ENCODE measurements around the gene KRT71.

KRT71 gene

DNA sequence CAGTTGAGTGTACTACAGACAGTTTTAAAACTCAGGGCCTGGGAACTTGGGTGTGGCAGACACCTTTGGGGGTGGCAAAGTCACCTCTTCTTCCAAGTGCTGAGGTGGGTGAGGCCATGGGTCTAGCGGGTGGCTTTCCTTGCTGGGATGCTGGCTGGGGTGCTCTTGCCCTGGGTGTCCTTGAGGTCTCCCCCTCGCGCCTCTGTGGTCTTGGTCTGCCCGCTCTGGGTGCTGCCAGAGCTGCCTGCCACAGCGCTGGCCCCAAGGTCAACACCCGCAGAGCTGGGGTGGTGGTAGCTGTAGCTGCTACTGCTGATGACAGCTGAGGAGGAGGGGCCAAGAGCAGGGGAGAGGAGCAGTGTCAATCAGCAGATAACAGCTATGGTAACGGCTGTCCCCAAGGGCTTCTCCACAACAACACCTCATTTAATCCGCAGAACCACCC, 13.9 kb upstream of the KRT71 start:
- no peak overlapping the region for H3K9ac ChIP-seq
- no peak overlapping the region for H3K27ac ChIP-seq
- no peaks in the 10 kb centered on the region for H3K9me3 ChIP-seq (ENCODE audit: control insufficient read depth, low read length)
- H3K36me3 ChIP-seq (ENCODE audit: control insufficient read depth, insufficient read depth, low read length), result no peaks in the 10 kb centered on the region
- H3K4me3 ChIP-seq (ENCODE audit: low read depth, low read length), result no peak overlapping the region
- TF ChIP-seq, protein P1, sequence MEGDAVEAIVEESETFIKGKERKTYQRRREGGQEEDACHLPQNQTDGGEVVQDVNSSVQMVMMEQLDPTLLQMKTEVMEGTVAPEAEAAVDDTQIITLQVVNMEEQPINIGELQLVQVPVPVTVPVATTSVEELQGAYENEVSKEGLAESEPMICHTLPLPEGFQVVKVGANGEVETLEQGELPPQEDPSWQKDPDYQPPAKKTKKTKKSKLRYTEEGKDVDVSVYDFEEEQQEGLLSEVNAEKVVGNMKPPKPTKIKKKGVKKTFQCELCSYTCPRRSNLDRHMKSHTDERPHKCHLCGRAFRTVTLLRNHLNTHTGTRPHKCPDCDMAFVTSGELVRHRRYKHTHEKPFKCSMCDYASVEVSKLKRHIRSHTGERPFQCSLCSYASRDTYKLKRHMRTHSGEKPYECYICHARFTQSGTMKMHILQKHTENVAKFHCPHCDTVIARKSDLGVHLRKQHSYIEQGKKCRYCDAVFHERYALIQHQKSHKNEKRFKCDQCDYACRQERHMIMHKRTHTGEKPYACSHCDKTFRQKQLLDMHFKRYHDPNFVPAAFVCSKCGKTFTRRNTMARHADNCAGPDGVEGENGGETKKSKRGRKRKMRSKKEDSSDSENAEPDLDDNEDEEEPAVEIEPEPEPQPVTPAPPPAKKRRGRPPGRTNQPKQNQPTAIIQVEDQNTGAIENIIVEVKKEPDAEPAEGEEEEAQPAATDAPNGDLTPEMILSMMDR (IDR thresholded peaks at IDR 0.05), result no peak
- no peaks in the 10 kb centered on the region for H3K79me2 ChIP-seq
- H2AFZ ChIP-seq, result no peak overlapping the region
- H3K4me1 ChIP-seq, result no peaks in the 10 kb centered on the region
- H3K4me2 ChIP-seq (ENCODE audit: low read length), result no peak overlapping the region
- no peaks in the 10 kb centered on the region for H3K27me3 ChIP-seq (ENCODE audit: control insufficient read depth, insufficient read depth, low read length)

DNA sequence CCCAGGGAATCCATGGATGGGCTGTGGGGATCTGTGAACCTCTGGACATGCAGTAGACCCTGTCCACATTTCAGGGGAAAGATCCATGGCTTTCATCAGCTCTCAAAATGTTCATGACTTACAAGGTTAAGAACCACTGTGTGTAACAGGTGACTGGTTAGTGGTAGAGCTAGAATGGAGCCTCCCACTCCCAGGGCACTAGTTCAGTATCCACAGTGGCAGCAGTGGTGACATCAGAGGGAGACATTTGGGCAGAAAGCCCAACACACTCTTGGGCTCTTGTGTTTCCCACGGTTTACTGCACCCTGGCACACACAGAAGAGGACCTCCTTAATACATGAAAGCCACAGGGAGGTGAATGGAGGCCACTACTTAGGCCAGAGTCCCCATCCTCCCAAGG, 11.6 kb upstream of the KRT71 start:
- H3K27me3 ChIP-seq (ENCODE audit: control insufficient read depth, insufficient read depth, low read length), result no peaks in the 10 kb centered on the region
- H3K4me3 ChIP-seq (ENCODE audit: low read depth, low read length), result no peak overlapping the region
- no peak overlapping the region for H3K27ac ChIP-seq
- H3K9ac ChIP-seq, result no peak overlapping the region
- no peaks in the 10 kb centered on the region for H3K9me3 ChIP-seq (ENCODE audit: control insufficient read depth, low read length)
- H3K79me2 ChIP-seq, result no peaks in the 10 kb centered on the region
- no peak overlapping the region for H3K4me2 ChIP-seq (ENCODE audit: low read length)
- TF ChIP-seq, protein P1 (IDR thresholded peaks at IDR 0.05), result no peak
- no peaks in the 10 kb centered on the region for H3K4me1 ChIP-seq
- H2AFZ ChIP-seq, result no peak overlapping the region
- H3K36me3 ChIP-seq (ENCODE audit: control insufficient read depth, insufficient read depth, low read length), result no peaks in the 10 kb centered on the region

DNA sequence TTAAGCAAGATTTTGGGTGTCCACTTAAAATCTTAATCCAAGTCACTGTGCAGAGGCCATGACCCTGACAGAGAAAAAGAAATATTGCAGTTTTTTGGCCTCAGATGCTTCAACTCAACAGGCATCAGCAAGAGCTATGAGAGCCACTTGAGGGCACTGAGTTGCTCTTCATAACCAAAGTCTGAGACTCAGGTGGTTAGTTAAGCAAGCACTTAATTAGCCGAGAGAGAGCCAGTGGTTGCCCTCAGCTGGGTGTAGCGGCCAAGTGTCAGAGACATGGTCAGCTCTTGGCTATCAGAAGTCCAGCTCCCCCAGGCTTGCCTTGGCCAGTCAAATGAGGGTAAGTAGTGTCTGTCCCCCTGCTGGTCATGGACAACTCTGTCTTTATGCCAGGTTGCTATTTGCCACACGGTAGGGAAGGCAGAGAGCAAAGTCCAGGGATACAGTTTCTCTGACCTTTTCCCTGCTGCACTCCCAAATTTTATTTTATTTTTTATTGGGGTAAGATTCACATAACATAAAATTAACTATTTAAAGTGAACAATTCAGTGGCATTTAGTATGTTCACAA, 9.0 kb upstream of the KRT71 start:
- Histone ChIP-seq H3K36me3 (ENCODE audit: control insufficient read depth, insufficient read depth, low read length) (no peaks in the 10 kb centered on the region), H2AFZ (no peak overlapping the region), H3K27me3 (ENCODE audit: control insufficient read depth, insufficient read depth, low read length) (no peaks in the 10 kb centered on the region), H3K4me1 (no peaks in the 10 kb centered on the region), H3K79me2 (no peaks in the 10 kb centered on the region), H3K9ac (no peak overlapping the region), H3K9me3 (ENCODE audit: control insufficient read depth, low read length) (no peaks in the 10 kb centered on the region), H3K4me2 (ENCODE audit: low read length) (no peak overlapping the region), H3K27ac (no peak overlapping the region), H3K4me3 (ENCODE audit: low read depth, low read length) (no peak overlapping the region)
- TF ChIP-seq, protein P1 (IDR thresholded peaks at IDR 0.05), result no peak

GRCh38 chr12:52559979-52560378, 7.0 kb upstream of the KRT71 start:
- no peaks in the 10 kb centered on the region for H3K79me2 ChIP-seq
- H3K36me3 ChIP-seq (ENCODE audit: control insufficient read depth, insufficient read depth, low read length), result no peaks in the 10 kb centered on the region
- H3K4me3 ChIP-seq (ENCODE audit: low read depth, low read length), result no peak overlapping the region
- no peak overlapping the region for H3K27ac ChIP-seq
- no peak overlapping the region for H3K4me2 ChIP-seq (ENCODE audit: low read length)
- H2AFZ ChIP-seq, result no peak overlapping the region
- H3K9me3 ChIP-seq (ENCODE audit: control insufficient read depth, low read length), result no peaks in the 10 kb centered on the region
- H3K27me3 ChIP-seq (ENCODE audit: control insufficient read depth, insufficient read depth, low read length), result no peaks in the 10 kb centered on the region
- no peaks in the 10 kb centered on the region for H3K4me1 ChIP-seq
- H3K9ac ChIP-seq, result no peak overlapping the region
- TF ChIP-seq, protein P1 (IDR thresholded peaks at IDR 0.05), result no peak

GRCh38 chr12:52558781-52559445, 6.0 kb upstream of the KRT71 start:
- Histone ChIP-seq H3K9ac (no peak overlapping the region), H3K4me3 (ENCODE audit: low read depth, low read length) (no peak overlapping the region)

More at GRCh38 chr12:52558781-52559445, 6.0 kb upstream of the KRT71 start:
- Histone ChIP-seq H3K36me3 (ENCODE audit: control insufficient read depth, insufficient read depth, low read length) (no peaks in the 10 kb centered on the region), H3K79me2 (no peaks in the 10 kb centered on the region), H2AFZ (no peak overlapping the region), H3K9me3 (ENCODE audit: control insufficient read depth, low read length) (no peaks in the 10 kb centered on the region), H3K4me1 (no peaks in the 10 kb centered on the region), H3K27ac (no peak overlapping the region), H3K4me2 (ENCODE audit: low read length) (no peak overlapping the region), H3K27me3 (ENCODE audit: control insufficient read depth, insufficient read depth, low read length) (no peaks in the 10 kb centered on the region)
- TF ChIP-seq, protein P1 (IDR thresholded peaks at IDR 0.05), result no peak
